Gastroesophageal sphincter (tissue), 3 donors: Measurements from ENCODE around the gene GALNT18.

Experiments used
- EP300 ChIP-seq: sonication (generic); formaldehyde crosslinking; IDR thresholded peaks from one replicate; pipeline ENCODE4 v1.6.1; 2017; ENCODE audit warnings: antibody characterized with exemption, mild to moderate bottlenecking
- TF ChIP-seq, protein P1 (sequence below), 4 experiments: fragments of 200-600 bp in 2 of 4; fragments of 450-650 bp in 2 of 4; sonication (generic) in 1 of 4; IDR thresholded peaks; one replicate each; pipeline ENCODE4 v1.5.1; 2017 to 2019; ENCODE audit warnings: antibody characterized with exemption in 4 of 4, mild to moderate bottlenecking in 2 of 4, moderate library complexity in 2 of 4

DNA sequence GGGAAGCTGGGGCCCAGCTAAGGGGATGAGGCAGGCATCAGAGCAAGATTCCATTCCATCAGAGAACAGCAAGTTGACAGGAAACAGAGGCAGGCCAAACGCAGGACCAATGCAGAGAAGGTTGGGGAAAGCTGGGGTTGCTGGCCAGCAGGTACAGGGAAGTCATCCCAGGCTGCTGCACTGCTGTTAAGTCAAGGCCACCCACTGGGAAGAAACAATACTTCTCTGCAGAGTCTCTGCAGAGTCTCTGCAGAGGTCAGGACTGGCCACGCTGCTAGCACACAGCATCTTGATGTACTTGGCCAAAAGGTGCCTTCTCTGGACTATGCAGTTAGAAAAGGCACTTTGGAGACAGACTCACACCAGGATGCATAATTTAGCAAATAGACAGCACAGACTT is 200.3 kb downstream of the GALNT18 start:
- TF ChIP-seq, protein P1, sequence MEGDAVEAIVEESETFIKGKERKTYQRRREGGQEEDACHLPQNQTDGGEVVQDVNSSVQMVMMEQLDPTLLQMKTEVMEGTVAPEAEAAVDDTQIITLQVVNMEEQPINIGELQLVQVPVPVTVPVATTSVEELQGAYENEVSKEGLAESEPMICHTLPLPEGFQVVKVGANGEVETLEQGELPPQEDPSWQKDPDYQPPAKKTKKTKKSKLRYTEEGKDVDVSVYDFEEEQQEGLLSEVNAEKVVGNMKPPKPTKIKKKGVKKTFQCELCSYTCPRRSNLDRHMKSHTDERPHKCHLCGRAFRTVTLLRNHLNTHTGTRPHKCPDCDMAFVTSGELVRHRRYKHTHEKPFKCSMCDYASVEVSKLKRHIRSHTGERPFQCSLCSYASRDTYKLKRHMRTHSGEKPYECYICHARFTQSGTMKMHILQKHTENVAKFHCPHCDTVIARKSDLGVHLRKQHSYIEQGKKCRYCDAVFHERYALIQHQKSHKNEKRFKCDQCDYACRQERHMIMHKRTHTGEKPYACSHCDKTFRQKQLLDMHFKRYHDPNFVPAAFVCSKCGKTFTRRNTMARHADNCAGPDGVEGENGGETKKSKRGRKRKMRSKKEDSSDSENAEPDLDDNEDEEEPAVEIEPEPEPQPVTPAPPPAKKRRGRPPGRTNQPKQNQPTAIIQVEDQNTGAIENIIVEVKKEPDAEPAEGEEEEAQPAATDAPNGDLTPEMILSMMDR (IDR thresholded peaks at IDR 0.05): no peak
- no peak for TF ChIP-seq EP300
